ENCODE results near the gene C1orf232. TPM values are rescaled to one million over a fixed set of nuclear protein-coding genes. Genes with fewer than 3 reads are reported as not detected.

The C1orf232 gene
- total and polyA plus RNA-seq, 2 experiments from 2014 or later = not detected

DNA sequence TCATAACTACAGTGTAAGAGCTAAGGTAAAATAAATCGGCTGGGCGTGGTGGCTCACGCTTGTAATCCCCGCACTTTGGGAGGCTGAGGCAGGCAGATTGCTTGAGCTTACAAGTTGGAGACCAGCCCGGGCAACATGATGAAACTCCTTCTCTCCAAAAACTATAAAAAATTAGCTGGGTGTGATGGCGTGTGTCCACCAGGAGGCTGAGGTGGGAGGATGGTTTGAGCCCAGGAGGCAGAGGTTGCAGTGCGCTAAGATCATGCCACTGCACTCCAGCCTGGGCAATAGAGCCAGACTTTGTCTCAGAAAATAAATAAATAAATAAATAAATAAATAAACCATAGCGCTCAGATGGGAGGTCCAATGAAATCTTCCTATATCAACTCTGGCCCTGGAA lies 26.6 kb downstream of the C1orf232 start (continued):
- TF ChIP-seq, protein P1, sequence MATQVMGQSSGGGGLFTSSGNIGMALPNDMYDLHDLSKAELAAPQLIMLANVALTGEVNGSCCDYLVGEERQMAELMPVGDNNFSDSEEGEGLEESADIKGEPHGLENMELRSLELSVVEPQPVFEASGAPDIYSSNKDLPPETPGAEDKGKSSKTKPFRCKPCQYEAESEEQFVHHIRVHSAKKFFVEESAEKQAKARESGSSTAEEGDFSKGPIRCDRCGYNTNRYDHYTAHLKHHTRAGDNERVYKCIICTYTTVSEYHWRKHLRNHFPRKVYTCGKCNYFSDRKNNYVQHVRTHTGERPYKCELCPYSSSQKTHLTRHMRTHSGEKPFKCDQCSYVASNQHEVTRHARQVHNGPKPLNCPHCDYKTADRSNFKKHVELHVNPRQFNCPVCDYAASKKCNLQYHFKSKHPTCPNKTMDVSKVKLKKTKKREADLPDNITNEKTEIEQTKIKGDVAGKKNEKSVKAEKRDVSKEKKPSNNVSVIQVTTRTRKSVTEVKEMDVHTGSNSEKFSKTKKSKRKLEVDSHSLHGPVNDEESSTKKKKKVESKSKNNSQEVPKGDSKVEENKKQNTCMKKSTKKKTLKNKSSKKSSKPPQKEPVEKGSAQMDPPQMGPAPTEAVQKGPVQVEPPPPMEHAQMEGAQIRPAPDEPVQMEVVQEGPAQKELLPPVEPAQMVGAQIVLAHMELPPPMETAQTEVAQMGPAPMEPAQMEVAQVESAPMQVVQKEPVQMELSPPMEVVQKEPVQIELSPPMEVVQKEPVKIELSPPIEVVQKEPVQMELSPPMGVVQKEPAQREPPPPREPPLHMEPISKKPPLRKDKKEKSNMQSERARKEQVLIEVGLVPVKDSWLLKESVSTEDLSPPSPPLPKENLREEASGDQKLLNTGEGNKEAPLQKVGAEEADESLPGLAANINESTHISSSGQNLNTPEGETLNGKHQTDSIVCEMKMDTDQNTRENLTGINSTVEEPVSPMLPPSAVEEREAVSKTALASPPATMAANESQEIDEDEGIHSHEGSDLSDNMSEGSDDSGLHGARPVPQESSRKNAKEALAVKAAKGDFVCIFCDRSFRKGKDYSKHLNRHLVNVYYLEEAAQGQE (IDR thresholded peaks at IDR 0.05; ENCODE audit: unreplicated experiment) = no peak
- TF ChIP-seq, protein P2, sequence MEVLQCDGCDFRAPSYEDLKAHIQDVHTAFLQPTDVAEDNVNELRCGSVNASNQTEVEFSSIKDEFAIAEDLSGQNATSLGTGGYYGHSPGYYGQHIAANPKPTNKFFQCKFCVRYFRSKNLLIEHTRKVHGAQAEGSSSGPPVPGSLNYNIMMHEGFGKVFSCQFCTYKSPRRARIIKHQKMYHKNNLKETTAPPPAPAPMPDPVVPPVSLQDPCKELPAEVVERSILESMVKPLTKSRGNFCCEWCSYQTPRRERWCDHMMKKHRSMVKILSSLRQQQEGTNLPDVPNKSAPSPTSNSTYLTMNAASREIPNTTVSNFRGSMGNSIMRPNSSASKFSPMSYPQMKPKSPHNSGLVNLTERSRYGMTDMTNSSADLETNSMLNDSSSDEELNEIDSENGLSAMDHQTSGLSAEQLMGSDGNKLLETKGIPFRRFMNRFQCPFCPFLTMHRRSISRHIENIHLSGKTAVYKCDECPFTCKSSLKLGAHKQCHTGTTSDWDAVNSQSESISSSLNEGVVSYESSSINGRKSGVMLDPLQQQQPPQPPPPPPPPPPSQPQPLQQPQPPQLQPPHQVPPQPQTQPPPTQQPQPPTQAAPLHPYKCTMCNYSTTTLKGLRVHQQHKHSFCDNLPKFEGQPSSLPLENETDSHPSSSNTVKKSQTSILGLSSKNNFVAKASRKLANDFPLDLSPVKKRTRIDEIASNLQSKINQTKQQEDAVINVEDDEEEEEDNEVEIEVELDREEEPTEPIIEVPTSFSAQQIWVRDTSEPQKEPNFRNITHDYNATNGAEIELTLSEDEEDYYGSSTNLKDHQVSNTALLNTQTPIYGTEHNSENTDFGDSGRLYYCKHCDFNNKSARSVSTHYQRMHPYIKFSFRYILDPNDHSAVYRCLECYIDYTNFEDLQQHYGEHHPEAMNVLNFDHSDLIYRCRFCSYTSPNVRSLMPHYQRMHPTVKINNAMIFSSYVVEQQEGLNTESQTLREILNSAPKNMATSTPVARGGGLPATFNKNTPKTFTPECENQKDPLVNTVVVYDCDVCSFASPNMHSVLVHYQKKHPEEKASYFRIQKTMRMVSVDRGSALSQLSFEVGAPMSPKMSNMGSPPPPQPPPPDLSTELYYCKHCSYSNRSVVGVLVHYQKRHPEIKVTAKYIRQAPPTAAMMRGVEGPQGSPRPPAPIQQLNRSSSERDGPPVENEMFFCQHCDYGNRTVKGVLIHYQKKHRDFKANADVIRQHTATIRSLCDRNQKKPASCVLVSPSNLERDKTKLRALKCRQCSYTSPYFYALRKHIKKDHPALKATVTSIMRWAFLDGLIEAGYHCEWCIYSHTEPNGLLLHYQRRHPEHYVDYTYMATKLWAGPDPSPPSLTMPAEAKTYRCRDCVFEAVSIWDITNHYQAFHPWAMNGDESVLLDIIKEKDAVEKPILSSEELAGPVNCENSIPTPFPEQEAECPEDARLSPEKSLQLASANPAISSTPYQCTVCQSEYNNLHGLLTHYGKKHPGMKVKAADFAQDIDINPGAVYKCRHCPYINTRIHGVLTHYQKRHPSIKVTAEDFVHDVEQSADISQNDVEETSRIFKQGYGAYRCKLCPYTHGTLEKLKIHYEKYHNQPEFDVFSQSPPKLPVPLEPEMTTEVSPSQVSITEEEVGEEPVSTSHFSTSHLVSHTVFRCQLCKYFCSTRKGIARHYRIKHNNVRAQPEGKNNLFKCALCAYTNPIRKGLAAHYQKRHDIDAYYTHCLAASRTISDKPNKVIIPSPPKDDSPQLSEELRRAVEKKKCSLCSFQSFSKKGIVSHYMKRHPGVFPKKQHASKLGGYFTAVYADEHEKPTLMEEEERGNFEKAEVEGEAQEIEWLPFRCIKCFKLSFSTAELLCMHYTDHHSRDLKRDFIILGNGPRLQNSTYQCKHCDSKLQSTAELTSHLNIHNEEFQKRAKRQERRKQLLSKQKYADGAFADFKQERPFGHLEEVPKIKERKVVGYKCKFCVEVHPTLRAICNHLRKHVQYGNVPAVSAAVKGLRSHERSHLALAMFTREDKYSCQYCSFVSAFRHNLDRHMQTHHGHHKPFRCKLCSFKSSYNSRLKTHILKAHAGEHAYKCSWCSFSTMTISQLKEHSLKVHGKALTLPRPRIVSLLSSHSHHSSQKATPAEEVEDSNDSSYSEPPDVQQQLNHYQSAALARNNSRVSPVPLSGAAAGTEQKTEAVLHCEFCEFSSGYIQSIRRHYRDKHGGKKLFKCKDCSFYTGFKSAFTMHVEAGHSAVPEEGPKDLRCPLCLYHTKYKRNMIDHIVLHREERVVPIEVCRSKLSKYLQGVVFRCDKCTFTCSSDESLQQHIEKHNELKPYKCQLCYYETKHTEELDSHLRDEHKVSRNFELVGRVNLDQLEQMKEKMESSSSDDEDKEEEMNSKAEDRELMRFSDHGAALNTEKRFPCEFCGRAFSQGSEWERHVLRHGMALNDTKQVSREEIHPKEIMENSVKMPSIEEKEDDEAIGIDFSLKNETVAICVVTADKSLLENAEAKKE (CRISPR knock-in tag; IDR thresholded peaks at IDR 0.05) = no peak
- no peak for TF ChIP-seq EZH2 (IDR thresholded peaks at IDR 0.05; ENCODE audit: low read depth, unreplicated experiment)

DNA sequence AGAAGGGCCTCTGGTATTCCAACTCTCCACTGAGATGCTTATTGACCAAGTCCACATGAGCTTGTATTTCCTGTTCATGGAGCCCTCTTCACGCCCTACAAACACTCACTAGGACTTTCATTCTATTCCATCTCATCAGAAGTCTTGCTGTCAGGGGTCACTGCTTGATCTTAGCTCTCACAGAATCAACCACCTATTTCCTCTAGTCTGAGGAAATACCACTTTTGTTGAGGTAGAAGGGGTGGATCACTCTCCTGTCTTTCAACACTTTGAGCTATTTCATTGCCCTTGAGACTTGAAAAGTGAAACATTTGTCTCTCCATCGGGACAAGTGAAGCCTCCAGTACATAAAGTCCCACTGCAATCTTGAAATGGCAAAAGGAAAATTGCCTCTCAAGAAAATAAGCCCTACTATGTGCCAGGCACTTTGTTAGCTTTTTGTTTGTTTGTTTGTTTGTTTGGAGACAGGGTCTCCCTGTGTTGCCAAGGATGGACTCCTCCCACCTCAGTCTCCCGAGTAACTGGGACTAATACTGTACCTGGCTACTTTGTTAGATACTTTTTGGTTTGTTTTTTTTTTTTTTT lies 29.7 kb downstream of the C1orf232 start:
- H3K4me1 ChIP-seq (ENCODE audit: insufficient read depth) = no peaks in the 10 kb centered on the region
- Mint-ChIP-seq H3K9me3 (no peaks in the 10 kb centered on the region; the same call in 2 of the 3 replicates), H3K27me3 (ENCODE audit: insufficient read depth, low read depth, poor library complexity) (peaks cover 7% of the 10 kb centered on the region), H3K27ac (no peak overlapping the region), H3K36me3 (ENCODE audit: low read depth) (no peaks in the 10 kb centered on the region), H3K4me1 (peaks cover 4% of the 10 kb centered on the region; the same call in 1 of the 3 replicates), H3K4me3 (no peak overlapping the region)
- no peak overlapping the region for H3K27ac ChIP-seq (ENCODE audit: low read depth)
- H4K20me1 ChIP-seq (replicated peaks; ENCODE audit: insufficient read depth) = no peaks in the 10 kb centered on the region
- H3K9me2 ChIP-seq (ENCODE audit: insufficient read depth) = no peaks in the 10 kb centered on the region
- DNase-seq (ENCODE audit: low spot score) (no peak), ATAC-seq (no peak)
- H3K4me2 ChIP-seq = no peak overlapping the region
- H3F3A ChIP-seq (replicated peaks; ENCODE audit: low read depth) = no peaks in the 10 kb centered on the region
- no peaks in the 10 kb centered on the region for H3K36me3 ChIP-seq (ENCODE audit: insufficient read depth)
- TF ChIP-seq POLR2AphosphoS5 (IDR thresholded peaks at IDR 0.05; ENCODE audit: low read depth) = no peak
- TF ChIP-seq, protein P1 (IDR thresholded peaks at IDR 0.05; ENCODE audit: unreplicated experiment) = no peak
- no peak overlapping the region for H3K4me3 ChIP-seq
- peaks cover 4% of the 10 kb centered on the region; the same call in 1 of the 2 replicates for H3K27me3 ChIP-seq (ENCODE audit: insufficient read depth)
- H2AFZ ChIP-seq = peak overlapping the region; percentile 86
- no peaks in the 10 kb centered on the region for H3K79me2 ChIP-seq (replicated peaks; ENCODE audit: insufficient read depth)
